Skeletal muscle cell (primary cell): ENCODE results near the gene C10orf95.

ENCODE experiments used
- DNase-seq: peaks from one replicate; pipeline ENCODE4 v3.0.0-alpha.2; 2010; ENCODE audit warnings: low read depth
- H3K4me3 ChIP-seq: 2 replicates; pipeline ENCODE4 v1.5.1; 2011; ENCODE audit warnings: low read depth, mild to moderate bottlenecking, control low read depth, low read length, moderate library complexity

Gene C10orf95

GRCh38 chr10:102408131-102408727, 43.1 kb downstream of the C10orf95 start:
- DNase-seq = no peak
- peak overlapping the region; percentile 55 for H3K4me3 ChIP-seq

- DNase-seq = no peak
Measured at GRCh38 chr10:102407425-102408130, 43.8 kb downstream of the C10orf95 start.

GRCh38 chr10:102406815-102407214, 44.5 kb downstream of the C10orf95 start:
- no peak overlapping the region for H3K4me3 ChIP-seq
- no peak for DNase-seq

More at GRCh38 chr10:102407425-102408130, 43.8 kb downstream of the C10orf95 start:
- no peak overlapping the region for H3K4me3 ChIP-seq

- no peak for DNase-seq
- no peak overlapping the region for H3K4me3 ChIP-seq
Measured at GRCh38 chr10:102405632-102406031, 45.7 kb downstream of the C10orf95 start.

- no peak for DNase-seq
- H3K4me3 ChIP-seq = no peak overlapping the region
Measured at GRCh38 chr10:102405108-102405571, 46.2 kb downstream of the C10orf95 start.

- DNase-seq = no peak
Measured at GRCh38 chr10:102404361-102405107, 46.8 kb downstream of the C10orf95 start.

GRCh38 chr10:102403115-102403514, 48.2 kb downstream of the C10orf95 start:
- no peak overlapping the region for H3K4me3 ChIP-seq
- DNase-seq = no peak

More at GRCh38 chr10:102404361-102405107, 46.8 kb downstream of the C10orf95 start:
- no peak overlapping the region for H3K4me3 ChIP-seq

GRCh38 chr10:102402512-102402896, 48.8 kb downstream of the C10orf95 start:
- no peak for DNase-seq
- no peak overlapping the region for H3K4me3 ChIP-seq

- no peak overlapping the region for H3K4me3 ChIP-seq
- DNase-seq = no peak
Measured at GRCh38 chr10:102401735-102402511, 49.4 kb downstream of the C10orf95 start.

- no peak for DNase-seq
- H3K4me3 ChIP-seq = no peak overlapping the region
Measured at GRCh38 chr10:102401342-102401654, 50.0 kb downstream of the C10orf95 start.

- DNase-seq = no peak
- H3K4me3 ChIP-seq = no peak overlapping the region
Measured at GRCh38 chr10:102400598-102401341, 50.6 kb downstream of the C10orf95 start.

GRCh38 chr10:102400076-102400475, 51.3 kb downstream of the C10orf95 start:
- DNase-seq = no peak
- H3K4me3 ChIP-seq = no peak overlapping the region
